HepG2 (cell line): ENCODE measurements around the gene SIAH2. TPM values are rescaled to one million over a fixed set of nuclear protein-coding genes. Genes with fewer than 3 reads are reported as not detected.

Experiments
- ATF4 ChIP-seq, 2 experiments: fragments of 450-650 bp in 1 of 2; sonication (generic) in 1 of 2; formaldehyde crosslinking; IDR thresholded peaks; 2 replicates each; pipeline versions ENCODE4 v1.5.0 to v1.8.0; 2020 to 2022; ENCODE audit warnings: mild to moderate bottlenecking in 1 of 2, missing genetic modification reagents in 1 of 2
- CREM ChIP-seq, 2 experiments: sonication (generic) in 1 of 2; formaldehyde crosslinking in 1 of 2; IDR thresholded peaks; 2 replicates each; pipeline versions ENCODE4 v1.4.0 to v1.6.1; 2016 to 2020; ENCODE audit warnings: antibody characterized with exemption in 1 of 2, mild to moderate bottlenecking in 1 of 2, missing genetic modification reagents in 1 of 2
- EED ChIP-seq: sonication (generic); formaldehyde crosslinking; IDR thresholded peaks from 2 replicates; pipeline ENCODE4 v1.5.0; 2020; ENCODE audit warnings: mild to moderate bottlenecking, missing genetic modification reagents
- ELF3 ChIP-seq: IDR thresholded peaks from 2 replicates; pipeline ENCODE4 v1.6.1; 2016; ENCODE audit warnings: missing genetic modification reagents, missing compliant biosample characterization
- GMEB1 ChIP-seq: sonication (generic); formaldehyde crosslinking; IDR thresholded peaks from 2 replicates; pipeline ENCODE4 v1.5.1; 2020; ENCODE audit warnings: missing genetic modification reagents, mild to moderate bottlenecking, borderline replicate concordance
- KLF16 ChIP-seq, 2 experiments: sonication (generic) in 1 of 2; formaldehyde crosslinking in 1 of 2; IDR thresholded peaks; 2 replicates each; pipeline versions ENCODE4 v1.6.1 to v1.8.0; 2016 to 2023; ENCODE audit warnings: missing genetic modification reagents in 2 of 2, missing compliant biosample characterization in 1 of 2
- KLF6 ChIP-seq: IDR thresholded peaks from 2 replicates; pipeline ENCODE4 v1.8.0; 2016; ENCODE audit warnings: missing biosample characterization, missing genetic modification reagents
- MAFF ChIP-seq: IDR thresholded peaks from 2 replicates; pipeline ENCODE4 v1.6.1; 2011; ENCODE audit warnings: low read depth, low read length, improper control_type of control experiment
- MEF2D ChIP-seq: sonication (generic); formaldehyde crosslinking; IDR thresholded peaks from 2 replicates; pipeline ENCODE4 v1.5.1; 2020; ENCODE audit warnings: mild to moderate bottlenecking, missing genetic modification reagents
- PBX3 ChIP-seq: sonication (generic); formaldehyde crosslinking; IDR thresholded peaks from 2 replicates; pipeline ENCODE4 v1.8.1; 2023; ENCODE audit warnings: missing genetic modification reagents, inconsistent platforms, borderline replicate concordance
- RCOR2 ChIP-seq: IDR thresholded peaks from 2 replicates; pipeline ENCODE4 v1.6.1; 2016; ENCODE audit warnings: missing biosample characterization, missing genetic modification reagents
- TFDP2 ChIP-seq: sonication (generic); formaldehyde crosslinking; IDR thresholded peaks from 2 replicates; pipeline ENCODE4 v1.4.0; 2020; ENCODE audit warnings: missing genetic modification reagents
- ZBTB3 ChIP-seq: sonication (generic); formaldehyde crosslinking; IDR thresholded peaks from 2 replicates; pipeline ENCODE4 v1.4.0; 2020; ENCODE audit warnings: low read depth, mild to moderate bottlenecking, moderate library complexity, missing genetic modification reagents, borderline replicate concordance
- ZFYVE20 ChIP-seq: sonication (generic); formaldehyde crosslinking; IDR thresholded peaks from 2 replicates; pipeline ENCODE4 v1.8.0; 2023; ENCODE audit warnings: low read depth, mild to moderate bottlenecking, moderate library complexity, missing genetic modification reagents, borderline replicate concordance
- ZNF124 ChIP-seq: sonication (generic); formaldehyde crosslinking; IDR thresholded peaks from 2 replicates; pipeline ENCODE4 v1.4.0; 2020; ENCODE audit warnings: missing genetic modification reagents
- ZNF17 ChIP-seq: sonication (generic); formaldehyde crosslinking; IDR thresholded peaks from 2 replicates; pipeline ENCODE4 v1.5.0; 2020; ENCODE audit warnings: mild to moderate bottlenecking, missing genetic modification reagents
- ZNF253 ChIP-seq: sonication (generic); formaldehyde crosslinking; IDR thresholded peaks from 2 replicates; pipeline ENCODE4 v1.8.0; 2022; ENCODE audit warnings: mild to moderate bottlenecking, missing genetic modification reagents, borderline replicate concordance
- ZNF329 ChIP-seq: sonication (generic); formaldehyde crosslinking; IDR thresholded peaks from 2 replicates; pipeline ENCODE4 v1.9.0; 2021; ENCODE audit warnings: low read depth, mild to moderate bottlenecking, missing genetic modification reagents
- ZNF430 ChIP-seq: sonication (generic); formaldehyde crosslinking; IDR thresholded peaks from 2 replicates; pipeline ENCODE4 v1.9.0; 2021; ENCODE audit warnings: mild to moderate bottlenecking, missing genetic modification reagents
- ZNF431 ChIP-seq: sonication (generic); formaldehyde crosslinking; IDR thresholded peaks from 2 replicates; pipeline ENCODE4 v1.9.0; 2022; ENCODE audit warnings: missing genetic modification reagents, low read depth, mild to moderate bottlenecking, borderline replicate concordance
- ZNF607 ChIP-seq: sonication (generic); formaldehyde crosslinking; IDR thresholded peaks from 2 replicates; pipeline ENCODE4 v1.5.1; 2020; ENCODE audit warnings: missing genetic modification reagents, mild to moderate bottlenecking, borderline replicate concordance
- ZNF777 ChIP-seq: sonication (generic); formaldehyde crosslinking; IDR thresholded peaks from 2 replicates; pipeline ENCODE4 v1.4.0; 2020; ENCODE audit warnings: missing genetic modification reagents
- ZNF780A ChIP-seq: sonication (generic); formaldehyde crosslinking; IDR thresholded peaks from 2 replicates; pipeline ENCODE4 v1.8.0; 2022; ENCODE audit warnings: mild to moderate bottlenecking, missing genetic modification reagents, moderate library complexity
- ZSCAN29 ChIP-seq: sonication (generic); formaldehyde crosslinking; conservative IDR thresholded peaks from 2 replicates; pipeline ENCODE4 v1.4.0; 2020; ENCODE audit warnings: mild to moderate bottlenecking, missing genetic modification reagents
- polyA plus RNA-seq, 8 experiments: library from polyadenylated mRNA; depleted of rRNA in 3 of 8; stranded (reverse) in 7 of 8; unstranded in 1 of 8; fragments of >200 nt; fragmentation: Illumina TruSeq in 4 of 8; extraction: Trizol in 4 of 8; gene quantifications; 2 replicates each; pipeline versions ENCODE4 v1.2.1 to v1.2.3, GENCODE V29; 2011 to 2016; ENCODE audit warnings: low read depth in 4 of 8, missing spikeins in 1 of 8, mixed read lengths in 1 of 8; ENCODE audit not compliant: insufficient read depth in 1 of 8
- total RNA-seq, 5 experiments: library from RNA; depleted of rRNA; stranded (reverse); fragments of >200 nt; fragmentation: Illumina TruSeq; extraction: Trizol; gene quantifications; 2 replicates each; pipeline ENCODE4 v1.2.3, GENCODE V29; 2016; ENCODE audit warnings: low read depth in 1 of 5

Gene SIAH2
- total and polyA plus RNA-seq, 2 of the 13 experiments (the other 11 are each of a cell fraction or from before 2014, with no cell fraction given), result 71.8 to 117 TPM

- TF ChIP-seq GMEB1 (CRISPR knock-in tag) (peak; percentile 45; the same call in 1 of the 2 replicates), ZNF329 (CRISPR knock-in tag) (peak; percentile 35; the same call in 1 of the 2 replicates), RCOR2 (CRISPR knock-in tag) (peak; percentile 70; the same call in 1 of the 2 replicates), ELF3 (CRISPR knock-in tag) (no peak), EED (CRISPR knock-in tag) (peak; percentile 44; the same call in 1 of the 2 replicates), PBX3 (CRISPR knock-in tag) (no peak), ZFYVE20 (CRISPR knock-in tag) (no peak), TFDP2 (CRISPR knock-in tag) (peak; percentile 28; the same call in 1 of the 2 replicates), MAFF (no peak), MEF2D (CRISPR knock-in tag) (peak; percentile 32; the same call in 1 of the 2 replicates), ZSCAN29 (CRISPR knock-in tag) (no peak), KLF6 (CRISPR knock-in tag) (peak; percentile 26; the same call in 1 of the 2 replicates), ZNF124 (CRISPR knock-in tag) (peak; percentile 42; the same call in 1 of the 2 replicates), KLF16 (CRISPR knock-in tag; IDR thresholded peaks at IDR 0.05) (peak in 1 of 2 experiments; percentile 59; a peak in 2 of 4 replicates), ZNF431 (CRISPR knock-in tag) (peak; percentile 20; the same call in 1 of the 2 replicates), ZNF607 (CRISPR knock-in tag) (peak; percentile 55; the same call in 1 of the 2 replicates), ATF4 (CRISPR knock-in tag; IDR thresholded peaks at IDR 0.05) (peak in 1 of 2 experiments; percentile 87; a peak in 2 of 4 replicates), ZBTB3 (CRISPR knock-in tag) (no peak), ZNF777 (CRISPR knock-in tag) (no peak; the same call in 1 of the 2 replicates), ZNF17 (no peak), ZNF253 (CRISPR knock-in tag) (peak; percentile 77; the same call in 1 of the 2 replicates), ZNF780A (CRISPR knock-in tag) (0 out of 2 replicates have a peak, but pooled peaks have one; percentile 53), CREM (IDR thresholded peaks at IDR 0.05) (no peak; the same call in 1 of the 2 replicates), CREM (CRISPR knock-in tag; IDR thresholded peaks at IDR 0.05) (no peak), ZNF430 (CRISPR knock-in tag) (peak; percentile 41)
Measured at GRCh38 chr3:150763122-150763840, at the start of gene SIAH2 (continued).
